NCI-H748 treated with DMSO at 0.1 percent for 48 hours (cell line): ENCODE results near the gene VEGFC.

Experiments used
- DNase-seq: peaks from one replicate; lab custom pipeline; 2025; lab: John Stamatoyannopoulos, UW

VEGFC gene

DNA sequence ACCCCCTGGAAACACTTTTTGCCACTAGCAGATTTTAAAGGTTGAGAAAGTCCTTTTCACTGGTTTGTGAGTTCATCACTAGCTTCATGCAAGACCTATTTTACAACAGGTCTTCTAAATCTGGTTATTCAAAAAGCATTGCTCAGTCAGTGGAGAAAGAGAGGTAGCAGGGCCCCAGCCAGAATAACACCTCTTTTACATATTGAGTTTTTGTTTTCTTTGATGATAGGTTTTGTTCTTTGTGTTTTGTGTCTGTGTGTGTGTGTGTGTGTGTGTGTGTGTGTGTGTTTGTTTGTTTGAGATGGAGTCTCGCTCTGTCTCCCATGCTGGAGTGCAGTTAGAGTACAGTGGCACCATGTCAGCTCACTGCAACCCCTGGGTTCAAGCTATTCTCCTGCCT, 2.7 kb upstream of the VEGFC start:
- no peak for DNase-seq

DNA sequence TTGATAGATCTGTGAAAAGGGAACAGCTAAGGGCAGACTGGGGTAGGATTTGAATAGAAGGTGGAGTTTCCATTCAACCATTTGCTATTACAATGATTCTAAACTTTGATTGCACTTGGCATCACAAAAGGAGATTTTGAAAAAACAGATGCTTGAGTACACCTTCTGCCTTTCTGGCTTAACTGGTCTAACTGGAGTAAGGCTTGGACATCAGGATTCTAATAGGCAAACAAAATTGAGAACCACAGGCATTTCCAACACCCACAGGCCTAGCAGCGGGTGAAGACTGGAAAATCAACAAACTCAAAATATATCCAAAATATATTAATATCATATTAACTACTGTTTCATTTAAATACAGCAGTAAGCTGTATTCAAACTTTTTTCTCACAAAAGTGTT, 1.9 kb upstream of the VEGFC start:
- DNase-seq = no peak

GRCh38 chr4:176794151-176794550, 1.4 kb upstream of the VEGFC start:
- DNase-seq = no peak

DNA sequence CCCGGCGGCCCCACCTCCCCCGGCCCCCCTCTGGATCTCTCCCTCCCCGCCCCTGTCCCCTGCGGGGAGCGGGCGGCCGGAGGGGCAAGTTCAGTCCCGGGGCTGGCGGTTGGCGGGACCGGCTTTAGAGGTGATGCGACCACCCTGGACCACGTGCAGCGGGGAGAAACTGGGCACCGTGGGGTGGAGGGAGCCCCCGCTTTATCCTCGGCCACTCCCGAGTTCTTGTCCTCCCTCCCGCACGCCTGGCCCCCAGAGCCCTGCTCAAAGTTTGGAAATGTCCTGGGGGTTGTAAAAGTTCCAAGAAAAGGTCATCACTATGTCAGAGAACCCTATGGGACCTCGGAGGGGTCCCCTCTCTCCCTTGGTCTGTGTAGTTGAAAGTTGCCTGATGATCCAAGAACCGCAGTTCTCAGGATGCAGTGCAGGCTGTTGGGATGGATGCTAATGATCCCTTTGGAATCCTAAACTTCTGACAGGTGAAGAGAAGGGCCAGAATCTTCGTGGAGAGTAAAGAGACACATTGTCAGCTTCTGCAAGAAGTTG, 411 bp upstream of the VEGFC start:
- DNase-seq = no peak

DNA sequence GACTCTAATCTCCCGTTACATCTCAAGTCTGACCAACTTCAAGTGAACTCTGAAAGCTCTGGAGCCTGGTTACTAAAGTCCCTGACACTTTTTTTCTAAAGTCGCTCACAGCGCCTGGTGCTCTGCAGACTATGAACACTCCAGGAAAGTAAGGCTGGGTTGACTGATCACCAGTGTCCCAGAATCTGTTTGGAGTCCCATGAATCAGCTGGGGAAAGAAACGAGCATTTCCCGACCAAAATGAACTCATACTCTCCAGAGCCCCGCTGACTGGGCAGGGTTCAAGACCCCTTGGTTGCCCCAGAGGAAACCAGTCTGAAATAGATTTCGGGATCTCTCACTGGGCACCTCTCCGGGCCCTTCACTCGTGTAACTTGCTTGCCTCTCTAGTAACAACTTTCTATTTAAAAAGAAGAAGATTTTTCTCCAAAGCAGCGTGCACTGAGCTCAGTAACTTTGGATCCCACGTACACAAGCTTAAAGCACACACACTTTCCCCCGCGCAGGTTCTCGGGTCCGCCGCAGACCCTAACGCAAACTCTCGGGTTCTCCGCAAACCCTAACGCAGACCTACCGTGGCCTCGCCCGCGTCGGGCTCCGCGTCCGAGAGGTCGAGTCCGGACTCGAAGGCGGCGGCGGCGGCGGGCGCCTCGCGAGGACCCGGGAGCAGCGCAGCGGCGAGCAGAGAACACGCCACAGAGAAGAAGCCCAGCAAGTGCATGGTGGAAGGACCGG, 964 bp downstream of the VEGFC start:
- DNase-seq = no peak

GRCh38 chr4:176790398-176790797, 2.3 kb downstream of the VEGFC start:
- no peak for DNase-seq

DNA sequence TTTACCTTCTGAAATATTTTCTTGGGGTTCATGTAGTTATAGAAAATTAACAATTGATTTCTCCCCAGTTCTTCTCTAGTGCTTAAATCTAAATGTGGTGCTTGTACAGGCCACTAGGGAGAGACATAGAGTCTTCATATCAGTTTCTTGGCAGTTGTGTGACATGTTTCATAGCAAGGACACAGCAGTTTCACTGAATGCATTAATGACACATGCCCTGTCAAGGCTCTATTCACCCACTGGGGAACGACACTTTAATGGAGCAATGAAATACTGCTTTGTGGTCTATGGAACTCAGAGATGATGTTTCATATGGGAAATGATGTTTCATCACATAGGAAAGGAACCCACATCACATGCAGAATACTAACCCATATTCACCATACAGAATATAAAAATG, 2.8 kb downstream of the VEGFC start:
- DNase-seq = peak; percentile 40

- DNase-seq = no peak
These were observed 3.8 kb downstream of the VEGFC start for GRCh38 chr4:176788971-176789370.

DNA sequence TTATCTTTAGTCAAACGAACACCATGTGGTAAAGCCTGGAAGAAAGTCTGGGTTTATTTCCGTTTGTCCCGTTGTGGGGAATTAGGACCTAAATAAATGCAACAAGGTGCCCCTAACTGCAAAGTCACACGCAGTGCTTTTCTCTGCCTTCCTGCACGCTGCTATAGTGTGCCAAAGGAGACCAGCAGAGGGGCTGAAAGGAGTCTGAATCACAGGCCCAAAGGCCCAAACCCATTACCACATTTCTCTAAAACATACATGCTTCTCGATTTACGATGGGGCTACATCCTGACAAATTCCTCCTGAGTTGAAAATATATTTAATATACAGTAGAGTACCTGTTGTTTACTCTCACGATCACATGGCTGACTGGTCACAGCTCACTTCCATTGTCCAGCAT, 4.5 kb downstream of the VEGFC start:
- no peak for DNase-seq

DNA sequence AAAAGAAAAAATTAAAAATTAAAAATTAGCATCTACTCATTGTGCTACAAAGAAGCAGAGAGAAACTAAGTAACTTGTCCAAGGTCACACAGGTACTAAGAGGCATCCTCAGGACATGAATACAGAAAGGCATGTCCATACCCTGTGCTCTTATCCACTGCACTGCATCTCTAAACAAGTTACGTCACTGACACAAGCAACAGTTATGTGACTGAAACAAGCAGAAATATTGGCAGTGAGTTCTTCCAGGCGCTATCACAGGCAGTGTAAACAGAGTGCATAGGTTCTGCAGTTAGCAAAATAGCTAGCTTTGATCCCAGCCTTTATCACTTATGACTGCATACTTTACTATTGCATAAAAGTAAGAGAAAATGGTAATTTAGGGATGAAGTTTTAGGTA, 7.9 kb downstream of the VEGFC start:
- DNase-seq = no peak

GRCh38 chr4:176782794-176783193, 9.9 kb downstream of the VEGFC start:
- no peak for DNase-seq

DNA sequence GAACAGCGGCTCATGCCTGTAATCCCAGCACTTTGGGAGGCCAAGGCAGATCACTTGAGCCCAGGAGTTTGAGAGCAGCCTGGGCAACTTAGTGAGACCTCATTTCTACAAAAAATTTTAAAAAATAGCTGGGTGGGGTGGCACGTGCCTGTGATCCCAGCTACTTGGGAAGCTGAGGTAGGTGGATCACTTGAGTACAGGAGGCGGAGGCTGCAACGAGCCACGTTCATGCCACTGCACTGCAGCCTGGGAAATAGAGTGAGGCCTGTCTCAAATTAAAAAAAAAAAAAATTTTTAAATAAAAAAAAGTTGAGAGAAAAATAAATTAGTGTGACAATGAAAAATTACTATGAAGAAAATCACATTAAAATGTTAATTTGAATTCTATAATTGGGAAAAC, 10.5 kb downstream of the VEGFC start:
- DNase-seq = no peak

DNA sequence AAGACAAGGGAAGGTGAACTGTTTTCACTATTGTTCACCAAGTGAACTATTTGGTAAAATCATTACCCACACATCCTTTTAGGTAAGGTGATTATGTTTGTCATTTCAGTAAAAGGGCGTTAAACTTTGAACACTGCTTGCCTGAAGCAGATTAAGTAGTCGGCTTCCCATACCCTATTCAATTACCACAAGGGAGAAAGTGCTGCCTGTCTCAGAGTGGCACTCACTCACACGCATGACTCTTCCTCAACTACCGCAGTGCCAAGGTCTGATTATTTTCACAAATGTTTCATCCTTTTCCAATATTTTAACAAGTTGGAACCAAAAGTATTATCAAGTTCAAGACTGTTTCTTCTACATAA, 11.0 kb downstream of the VEGFC start:
- DNase-seq = no peak

DNA sequence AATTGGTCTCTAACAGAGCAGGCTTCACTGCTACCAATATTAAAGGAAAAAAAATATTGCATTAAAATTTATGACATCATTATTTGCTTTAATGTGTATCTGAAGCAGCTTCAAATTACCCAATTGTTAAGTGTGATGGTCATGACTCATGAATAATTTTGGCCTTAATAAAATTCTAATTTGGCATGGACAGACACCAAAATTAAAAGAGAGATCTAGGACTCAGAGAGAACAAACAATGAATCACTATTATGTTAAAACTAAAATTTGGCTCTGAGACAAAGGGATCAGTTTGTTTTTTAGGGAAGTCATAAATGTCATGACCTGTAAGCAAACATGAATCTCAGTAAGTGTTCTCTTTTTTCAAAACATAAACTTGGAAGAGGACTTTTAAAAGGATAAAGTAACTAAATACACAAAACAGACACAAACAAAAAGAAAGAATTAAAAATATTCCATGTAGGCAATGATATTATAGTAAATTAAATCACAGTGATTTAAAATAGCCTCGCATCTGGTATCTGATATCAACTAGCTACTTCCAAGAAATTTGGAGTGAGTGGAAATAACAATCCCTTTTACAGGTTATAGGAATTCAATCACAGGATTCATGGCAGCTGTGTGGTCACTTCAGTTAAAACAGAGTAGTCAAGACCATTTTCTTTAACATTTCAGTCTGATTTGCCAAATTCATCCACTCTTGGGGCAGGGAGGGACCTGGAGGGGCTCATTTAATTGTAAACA, 11.6 kb downstream of the VEGFC start:
- DNase-seq = peak; percentile 12

DNA sequence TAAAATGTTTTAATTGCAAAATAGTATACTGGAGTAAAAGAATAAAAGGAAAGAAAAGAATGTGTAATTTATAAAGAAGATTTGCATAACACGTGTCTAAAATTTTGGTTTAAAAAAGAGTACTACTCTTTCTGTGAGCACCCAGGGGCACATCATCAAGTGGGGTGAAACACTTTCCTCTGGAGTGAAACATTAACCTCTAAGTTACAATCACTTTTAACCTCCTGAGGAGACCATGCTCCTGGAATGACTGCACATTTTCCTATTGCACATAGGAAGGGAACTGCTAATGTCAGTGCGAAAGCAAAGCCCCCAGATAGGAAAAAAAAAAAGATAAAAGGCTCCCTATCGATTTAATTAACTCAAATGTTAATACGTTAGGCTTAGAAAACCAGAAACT, 13.3 kb downstream of the VEGFC start:
- DNase-seq = no peak

DNA sequence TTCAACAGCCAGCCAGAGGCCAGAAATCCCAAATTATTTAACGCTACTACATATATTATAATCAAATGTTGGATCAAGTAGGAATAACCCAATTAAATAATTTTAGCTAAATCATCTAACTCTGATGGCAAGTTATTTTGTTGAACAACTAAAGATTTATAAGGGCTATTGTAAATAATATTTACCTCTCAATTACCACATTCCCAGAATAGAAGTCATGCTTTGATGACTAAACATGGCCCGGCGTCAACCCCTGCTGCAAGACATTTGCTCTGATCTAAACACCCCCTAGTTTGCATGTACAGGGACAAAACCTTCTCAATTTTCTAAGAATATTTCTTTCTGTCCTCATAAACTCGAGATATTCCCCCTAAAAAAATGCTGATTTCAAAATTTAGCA, 14.2 kb downstream of the VEGFC start:
- no peak for DNase-seq

DNA sequence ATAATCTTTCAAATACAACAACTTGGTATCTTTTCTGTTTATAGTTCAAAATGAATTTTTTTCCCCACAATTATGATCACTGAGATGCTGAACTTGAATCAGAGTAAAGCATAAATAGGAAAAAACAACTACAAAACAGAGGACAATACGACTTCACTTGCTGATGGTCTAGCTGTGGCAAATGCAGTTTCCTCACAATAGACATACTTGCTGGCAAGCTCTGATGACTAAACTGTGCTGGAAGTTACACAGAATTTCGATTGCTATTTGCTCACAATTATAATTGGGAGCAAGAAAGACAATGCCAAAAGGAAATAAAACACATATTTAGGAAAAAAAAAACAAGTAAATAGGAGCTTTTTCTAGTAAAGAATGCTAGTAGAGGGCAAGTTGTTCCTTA, 14.7 kb downstream of the VEGFC start:
- no peak for DNase-seq

GRCh38 chr4:176775338-176775737, 17.4 kb downstream of the VEGFC start:
- no peak for DNase-seq

DNA sequence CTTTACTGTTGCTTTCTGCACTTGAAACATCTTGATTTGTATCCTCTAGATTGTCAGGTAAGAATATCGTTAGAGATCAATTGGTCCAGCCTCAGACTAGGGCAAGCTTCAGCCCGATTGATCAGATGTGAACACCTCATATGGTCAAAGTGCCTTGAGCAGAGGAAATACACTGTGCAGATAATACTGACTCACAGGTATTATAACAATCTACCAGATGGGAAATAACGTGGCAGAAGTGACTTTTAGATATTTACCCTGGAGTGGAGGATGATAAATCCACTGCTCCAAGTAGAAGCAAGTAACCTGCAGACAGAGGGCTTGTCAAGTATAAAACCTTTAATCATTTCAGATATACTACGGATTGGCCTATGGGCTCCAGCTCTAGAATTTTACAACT, 17.9 kb downstream of the VEGFC start:
- no peak for DNase-seq

- DNase-seq = no peak
These were observed 23.2 kb downstream of the VEGFC start for GRCh38 chr4:176769514-176769913.

GRCh38 chr4:176767183-176767582, 25.5 kb downstream of the VEGFC start:
- DNase-seq = no peak

- DNase-seq = no peak
These were observed 29.9 kb downstream of the VEGFC start for GRCh38 chr4:176762661-176763308.

- DNase-seq = no peak
These were observed 30.9 kb downstream of the VEGFC start for GRCh38 chr4:176761872-176762271.
